PC-9 (cell line): ENCODE results near the gene MCMBP. TPM values are rescaled to one million over a fixed set of nuclear protein-coding genes. Genes with fewer than 3 reads are reported as not detected.
"Not testable (repeated sequence)": the region's sequence is repeated elsewhere in the genome, so short reads cannot be mapped to it uniquely, and the experiment has no call there.

Experiments used
- BruUV-seq: library from RNA; stranded (reverse); fragments of 400-500 nt; replicated peaks from 2 replicates; lab custom pipeline; 2021; lab: Mats Ljungman, UMichigan
- CTCF ChIA-PET: fragments of 300-600 bp; sonication (Branson Sonifier 250); formaldehyde crosslinking; loops from one replicate; lab custom pipeline; 2022; ENCODE audit warnings: antibody characterized with exemption; lab: Charles Lee
- POLR2A ChIA-PET: fragments of 300-600 bp; sonication (Branson Sonifier 250); formaldehyde crosslinking; loops from one replicate; lab custom pipeline; 2022; ENCODE audit warnings: antibody characterized with exemption; ENCODE audit not compliant: unreplicated experiment; lab: Charles Lee
- DNase-seq, 2 experiments: peaks; one replicate each; pipeline versions ENCODE4 v3.0.0 to v3.0.0-alpha.2; 2015 to 2022; ENCODE audit warnings: mixed read lengths in 1 of 2
- H2AFZ ChIP-seq: fragments of 200-600 bp; sonication (generic); 2 replicates; pipeline ENCODE4 v1.8.1; 2017; ENCODE audit warnings: antibody characterized with exemption
- H3F3A ChIP-seq: fragments of 200-600 bp; sonication (generic); 2 replicates; pipeline ENCODE4 v1.8.1; 2017; ENCODE audit warnings: antibody characterized with exemption, mild to moderate bottlenecking, low read depth; ENCODE audit not compliant: insufficient read depth
- H3K27ac ChIP-seq: fragments of 200-600 bp; sonication (generic); 2 replicates; pipeline ENCODE4 v1.6.1; 2016; ENCODE audit warnings: mixed run types
- H3K27me3 ChIP-seq: fragments of 200-600 bp; sonication (generic); 2 replicates; pipeline ENCODE4 v1.6.1; 2016; ENCODE audit warnings: low read depth, mixed run types; ENCODE audit not compliant: insufficient read depth
- H3K36me3 ChIP-seq: fragments of 200-600 bp; sonication (generic); 2 replicates; pipeline ENCODE4 v1.6.1; 2016; ENCODE audit warnings: low read depth, mixed run types
- H3K4me1 ChIP-seq: fragments of 200-600 bp; sonication (generic); replicated peaks from 2 replicates; pipeline ENCODE4 v1.6.1; 2016; ENCODE audit warnings: mixed run types; ENCODE audit not compliant: insufficient read depth
- H3K4me2 ChIP-seq: fragments of 200-600 bp; sonication (generic); 2 replicates; pipeline ENCODE4 v1.6.1; 2017; ENCODE audit warnings: mixed run types
- H3K4me3 ChIP-seq: fragments of 200-600 bp; sonication (generic); 2 replicates; pipeline ENCODE4 v1.6.1; 2016; ENCODE audit warnings: mixed run types
- H3K79me2 ChIP-seq: fragments of 200-600 bp; sonication (generic); 2 replicates; pipeline ENCODE4 v1.6.1; 2017; ENCODE audit warnings: low read depth, mixed run types
- H3K9me2 ChIP-seq: fragments of 200-600 bp; sonication (generic); 2 replicates; pipeline ENCODE4 v1.8.1; 2017; ENCODE audit warnings: mild to moderate bottlenecking; ENCODE audit not compliant: insufficient read depth
- H3K9me3 ChIP-seq: fragments of 200-600 bp; sonication (generic); 2 replicates; pipeline ENCODE4 v1.8.1; 2016; ENCODE audit warnings: low read depth; ENCODE audit not compliant: insufficient read depth
- H4K20me1 ChIP-seq: fragments of 200-600 bp; sonication (generic); 2 replicates; pipeline ENCODE4 v1.8.1; 2017; ENCODE audit not compliant: insufficient read depth
- EZH2 ChIP-seq: fragments of 200-600 bp; sonication (generic); IDR thresholded peaks from 2 replicates; pipeline ENCODE4 v1.8.0; 2017; ENCODE audit warnings: antibody characterized with exemption, low read depth
- intact Hi-C: fragments of 100-400 bp; cut with micrococcal nuclease; formaldehyde crosslinking; loops from one replicate; pipeline ENCODE4 v1.10.0; 2022; ENCODE audit not compliant: unreplicated experiment
- total RNA-seq: library from RNA; stranded (reverse); gene quantifications from 2 replicates; pipeline ENCODE4 v1.2.3, GENCODE V29; 2021
- TF ChIP-seq, protein P1 (sequence below): fragments of 200-600 bp; sonication (generic); conservative IDR thresholded peaks from 2 replicates; pipeline ENCODE4 v1.6.1; 2017; ENCODE audit warnings: mixed run types, antibody characterized with exemption, mild to moderate bottlenecking, moderate library complexity

MCMBP gene
- total RNA-seq, 1 experiment from 2014 or later: 36.7 TPM

DNA sequence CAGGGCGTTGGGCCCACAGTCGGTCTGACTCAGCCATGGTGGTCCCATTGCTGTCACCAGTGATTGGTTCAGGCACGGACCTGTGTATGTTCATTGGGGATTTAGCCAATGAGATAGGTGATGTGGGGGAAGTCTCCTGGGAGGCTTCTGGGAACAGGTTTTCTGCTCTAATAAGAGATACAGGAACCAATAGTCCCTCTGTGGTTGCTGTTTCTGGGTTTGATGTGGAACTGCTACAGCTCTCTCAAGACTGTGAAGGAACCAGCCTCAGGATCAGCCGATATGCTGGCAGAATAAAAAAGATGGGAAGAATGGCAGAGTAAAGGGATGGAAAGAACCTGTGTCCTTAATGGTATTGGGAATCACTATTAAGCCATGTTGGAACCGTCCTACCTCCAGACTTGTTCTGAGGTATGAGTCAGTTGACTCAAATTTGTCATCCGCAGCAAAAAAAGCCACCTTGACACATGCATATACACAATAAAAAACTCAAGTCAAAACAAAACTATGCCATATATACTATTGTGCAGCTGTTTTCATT is 70.6 kb downstream of the MCMBP start:
- no peaks in the 10 kb centered on the region for H3K79me2 ChIP-seq
- no peaks in the 10 kb centered on the region for H4K20me1 ChIP-seq
- H3K36me3 ChIP-seq: no peaks in the 10 kb centered on the region
- no peak overlapping the region for H2AFZ ChIP-seq
- H3F3A ChIP-seq: no peaks in the 10 kb centered on the region
- POLR2A ChIA-PET: no interaction called here
- no peak for DNase-seq
- no peak overlapping the region for H3K4me3 ChIP-seq
- H3K27me3 ChIP-seq: no peaks in the 10 kb centered on the region
- no peak overlapping the region for H3K4me2 ChIP-seq
- BruUV-seq: no TSS peak
- no peaks in the 10 kb centered on the region for H3K9me3 ChIP-seq
- no peak overlapping the region for H3K27ac ChIP-seq
- H3K4me1 ChIP-seq: no peaks in the 10 kb centered on the region
- intact Hi-C loops: no loop called here
- CTCF ChIA-PET: no interaction called here
- TF ChIP-seq, protein P1, sequence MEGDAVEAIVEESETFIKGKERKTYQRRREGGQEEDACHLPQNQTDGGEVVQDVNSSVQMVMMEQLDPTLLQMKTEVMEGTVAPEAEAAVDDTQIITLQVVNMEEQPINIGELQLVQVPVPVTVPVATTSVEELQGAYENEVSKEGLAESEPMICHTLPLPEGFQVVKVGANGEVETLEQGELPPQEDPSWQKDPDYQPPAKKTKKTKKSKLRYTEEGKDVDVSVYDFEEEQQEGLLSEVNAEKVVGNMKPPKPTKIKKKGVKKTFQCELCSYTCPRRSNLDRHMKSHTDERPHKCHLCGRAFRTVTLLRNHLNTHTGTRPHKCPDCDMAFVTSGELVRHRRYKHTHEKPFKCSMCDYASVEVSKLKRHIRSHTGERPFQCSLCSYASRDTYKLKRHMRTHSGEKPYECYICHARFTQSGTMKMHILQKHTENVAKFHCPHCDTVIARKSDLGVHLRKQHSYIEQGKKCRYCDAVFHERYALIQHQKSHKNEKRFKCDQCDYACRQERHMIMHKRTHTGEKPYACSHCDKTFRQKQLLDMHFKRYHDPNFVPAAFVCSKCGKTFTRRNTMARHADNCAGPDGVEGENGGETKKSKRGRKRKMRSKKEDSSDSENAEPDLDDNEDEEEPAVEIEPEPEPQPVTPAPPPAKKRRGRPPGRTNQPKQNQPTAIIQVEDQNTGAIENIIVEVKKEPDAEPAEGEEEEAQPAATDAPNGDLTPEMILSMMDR: no peak
- TF ChIP-seq EZH2: no peak
- no peaks in the 10 kb centered on the region for H3K9me2 ChIP-seq

DNA sequence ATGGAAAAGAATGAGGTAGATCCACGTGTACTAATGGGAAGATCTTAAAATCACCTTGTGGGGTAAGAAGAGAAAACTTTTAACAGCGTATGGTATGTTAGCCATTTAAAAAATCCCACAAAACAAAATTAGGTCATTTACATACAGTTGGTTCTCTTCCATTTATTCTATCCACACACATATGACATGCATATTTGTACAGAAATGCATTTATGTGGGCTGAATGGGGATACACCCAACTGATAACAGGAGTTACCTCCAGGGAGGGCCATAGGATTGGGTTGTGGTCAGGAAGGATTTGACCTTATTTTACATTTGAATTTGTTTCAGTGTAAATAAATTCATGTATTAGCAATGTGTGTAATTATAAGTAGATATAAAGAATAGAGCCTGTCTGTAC is 71.5 kb downstream of the MCMBP start:
- no TSS peak for BruUV-seq
- H3K36me3 ChIP-seq: no peaks in the 10 kb centered on the region
- H3K27ac ChIP-seq: no peak overlapping the region
- no peak for DNase-seq
- H4K20me1 ChIP-seq: no peaks in the 10 kb centered on the region
- no peak for TF ChIP-seq EZH2
- TF ChIP-seq, protein P1: no peak
- H3K4me2 ChIP-seq: no peak overlapping the region
- POLR2A ChIA-PET: no interaction called here
- H3K4me3 ChIP-seq: no peak overlapping the region
- H3K4me1 ChIP-seq: no peaks in the 10 kb centered on the region
- no peaks in the 10 kb centered on the region for H3K9me2 ChIP-seq
- H3K9me3 ChIP-seq: no peaks in the 10 kb centered on the region
- no peak overlapping the region for H2AFZ ChIP-seq
- intact Hi-C loops: no loop called here
- H3K79me2 ChIP-seq: no peaks in the 10 kb centered on the region
- H3F3A ChIP-seq: no peaks in the 10 kb centered on the region
- CTCF ChIA-PET: no interaction called here
- no peaks in the 10 kb centered on the region for H3K27me3 ChIP-seq

DNA sequence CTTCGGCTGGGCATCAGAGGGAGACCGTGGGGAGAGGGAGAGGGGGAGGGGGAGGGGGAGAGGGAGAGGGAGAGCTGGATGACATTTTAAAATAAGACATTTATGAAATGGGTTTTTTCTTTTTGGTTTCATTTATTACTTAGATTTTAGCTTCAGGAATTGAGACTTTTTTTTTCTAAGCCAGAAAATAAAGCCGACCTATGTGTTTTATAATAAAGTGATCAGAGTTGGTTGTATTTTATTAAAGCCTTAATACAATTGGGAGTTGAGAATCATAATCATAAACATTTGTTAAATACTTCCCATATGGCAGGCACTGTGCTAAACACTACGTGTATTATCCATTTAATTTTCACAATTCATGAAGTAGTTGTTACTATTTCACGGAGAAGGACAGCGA is 76.6 kb downstream of the MCMBP start:
- TF ChIP-seq EZH2: no peak
- TF ChIP-seq, protein P1: no peak
- intact Hi-C loops: no loop called here

DNA sequence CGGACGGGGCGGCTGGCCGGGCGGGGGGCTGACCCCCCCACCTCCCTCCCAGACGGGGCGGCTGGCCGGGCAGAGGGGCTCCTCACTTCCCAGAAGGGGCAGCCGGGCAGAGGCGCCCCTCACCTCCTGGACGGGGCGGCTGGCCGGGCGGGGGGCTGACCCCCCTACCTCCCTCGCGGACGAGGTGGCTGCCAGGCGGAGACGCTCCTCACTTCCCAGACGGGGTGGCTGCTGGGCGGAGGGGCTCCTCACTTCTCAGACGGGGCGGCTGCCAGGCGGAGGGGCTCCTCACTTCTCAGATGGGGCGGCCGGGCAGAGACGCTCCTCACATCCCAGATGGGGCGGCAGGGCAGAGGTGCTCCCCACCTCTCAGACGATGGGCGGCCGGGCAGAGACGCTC is 77.5 kb downstream of the MCMBP start:
- not testable (repeated sequence) for BruUV-seq, DNase-seq

More for the DNA sequence above, 76.6 kb downstream of the MCMBP start:
- DNase-seq: no peak
- no TSS peak for BruUV-seq
- Histone ChIP-seq H3K27me3 (no peaks in the 10 kb centered on the region), H3K79me2 (no peaks in the 10 kb centered on the region), H3K4me3 (no peak overlapping the region), H3K36me3 (no peaks in the 10 kb centered on the region), H2AFZ (no peak overlapping the region), H3K9me3 (no peaks in the 10 kb centered on the region), H3K9me2 (no peaks in the 10 kb centered on the region), H3K4me1 (no peaks in the 10 kb centered on the region), H3F3A (no peaks in the 10 kb centered on the region), H3K4me2 (no peak overlapping the region), H3K27ac (no peak overlapping the region), H4K20me1 (no peaks in the 10 kb centered on the region)
- ChIA-PET CTCF (no interaction called here), POLR2A (no interaction called here)

More for the DNA sequence above, 77.5 kb downstream of the MCMBP start:
- H3K27ac ChIP-seq, CTCF ChIA-PET, intact Hi-C loops, H3F3A ChIP-seq, H3K4me1 ChIP-seq, H3K4me2 ChIP-seq, H4K20me1 ChIP-seq, POLR2A ChIA-PET, H3K9me2 ChIP-seq, H3K4me3 ChIP-seq, H2AFZ ChIP-seq, H3K9me3 ChIP-seq, H3K36me3 ChIP-seq, H3K27me3 ChIP-seq, H3K79me2 ChIP-seq: not testable (repeated sequence)
